GM12872 (cell line): ENCODE measurements around the gene XPNPEP1.

Experiments
- CTCF ChIP-seq: IDR thresholded peaks from 3 replicates; pipeline ENCODE4 v1.5.1; 2011; ENCODE audit warnings: low read depth, mild to moderate bottlenecking, low read length, moderate library complexity; ENCODE audit not compliant: insufficient read depth

The XPNPEP1 gene

GRCh38 chr10:109894516-109894915 lies 28.8 kb downstream of the XPNPEP1 start:
- TF ChIP-seq CTCF = no peak

DNA sequence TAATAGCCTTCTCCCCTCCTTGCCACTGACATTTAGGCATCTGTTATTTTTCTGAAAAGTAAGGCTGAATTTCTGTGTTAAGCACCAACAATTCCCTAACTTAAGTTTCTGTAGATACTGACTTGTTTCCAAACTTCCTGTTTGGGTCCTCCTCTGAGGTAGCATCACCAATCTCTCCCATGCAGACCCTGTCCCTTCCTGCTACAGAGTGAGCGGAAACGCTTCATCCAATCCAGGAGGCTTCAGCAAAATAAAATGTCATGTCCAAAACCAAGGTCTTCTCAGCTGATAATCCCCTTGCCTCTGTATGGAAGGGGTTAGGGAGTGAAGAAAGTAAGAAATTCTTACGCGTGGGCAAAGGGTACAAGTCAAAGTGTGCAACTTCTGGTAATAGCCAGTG lies 29.9 kb downstream of the XPNPEP1 start:
- TF ChIP-seq CTCF = no peak

DNA sequence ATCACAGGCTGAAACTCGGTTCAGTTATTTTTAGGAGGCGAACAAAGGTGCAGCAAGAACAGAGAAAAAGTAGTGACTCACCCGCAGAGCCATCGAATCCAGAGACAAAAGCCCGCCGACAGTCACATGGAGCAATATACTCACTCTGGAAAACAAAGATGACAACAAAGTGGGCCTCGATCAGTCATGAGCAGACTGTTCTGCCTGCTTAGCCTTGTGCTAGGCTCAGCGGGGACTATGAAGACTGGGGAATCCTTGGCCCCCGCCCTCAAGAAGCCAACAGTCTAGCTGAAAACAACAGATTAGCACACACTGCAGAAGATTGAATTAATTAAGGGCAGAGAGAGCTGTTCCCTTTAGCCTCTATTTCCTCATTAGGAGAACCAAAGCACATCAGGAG lies 30.4 kb downstream of the XPNPEP1 start:
- TF ChIP-seq CTCF = no peak

GRCh38 chr10:109892117-109892516 lies 31.2 kb downstream of the XPNPEP1 start:
- TF ChIP-seq CTCF = no peak

GRCh38 chr10:109891105-109891504 lies 32.2 kb downstream of the XPNPEP1 start:
- TF ChIP-seq CTCF = no peak

DNA sequence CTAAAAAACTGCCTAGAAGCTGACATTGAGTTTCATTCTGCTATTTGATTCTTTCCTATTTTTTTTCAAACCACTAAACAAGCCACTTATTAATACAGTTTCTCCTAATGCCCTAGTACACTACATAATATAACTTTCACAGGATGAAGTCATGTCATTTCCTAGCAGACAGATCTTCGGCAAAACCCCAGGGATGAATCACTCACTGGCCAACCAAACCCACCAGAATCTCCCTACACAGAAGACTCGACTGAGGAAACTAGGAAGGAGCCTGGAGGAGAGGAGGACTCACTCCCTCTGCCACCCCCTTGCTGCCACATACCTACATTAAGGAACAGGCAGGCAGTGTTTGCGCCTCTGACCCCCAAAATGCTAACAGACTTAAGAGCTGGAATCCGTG lies 33.4 kb downstream of the XPNPEP1 start:
- no peak for TF ChIP-seq CTCF

GRCh38 chr10:109887776-109888175 lies 35.5 kb downstream of the XPNPEP1 start:
- no peak for TF ChIP-seq CTCF

GRCh38 chr10:109887243-109887642 lies 36.1 kb downstream of the XPNPEP1 start:
- no peak for TF ChIP-seq CTCF
